GM12878 (cell line): Measurements from ENCODE around the gene ACSF2. TPM values are rescaled to one million over a fixed set of nuclear protein-coding genes. Genes with fewer than 3 reads are reported as not detected.

Experiments
- ATAC-seq: fragments of 200-7000 bp; cut with Tn5 transposase; 3 replicates; pipeline ENCODE4 v1.9.1; 2020; ENCODE audit warnings: mild to moderate bottlenecking, moderate library complexity
- BruUV-seq: library from RNA; stranded (reverse); fragments of 400-500 nt; replicated peaks from 2 replicates; lab custom pipeline; 2021; lab: Mats Ljungman, UMichigan
- CTCF ChIA-PET: fragments of 300-600 bp; sonication (Branson Sonifier 250); formaldehyde crosslinking; extraction: SDS; loops from one replicate; lab custom pipeline; 2021; ENCODE audit warnings: inconsistent platforms; lab: Yijun Ruan, JAX
- POLR2A ChIA-PET: fragments of 350-600 bp; formaldehyde crosslinking; extraction: SDS; loops from one replicate; lab custom pipeline; 2021; ENCODE audit warnings: inconsistent platforms; lab: Charles Lee
- RAD21 ChIA-PET: fragments of 300-600 bp; sonication (Branson Sonifier 250); formaldehyde crosslinking; loops from one replicate; lab custom pipeline; 2023; ENCODE audit warnings: antibody characterized with exemption; ENCODE audit not compliant: unreplicated experiment; lab: Charles Lee
- SMC1A ChIA-PET: fragments of 300-600 bp; sonication (Branson Sonifier 250); formaldehyde crosslinking; loops from one replicate; lab custom pipeline; 2023; ENCODE audit not compliant: unreplicated experiment, uncharacterized antibody; lab: Charles Lee
- DNase-seq: peaks from one replicate; pipeline ENCODE4 v3.0.0-alpha.2; 2011; ENCODE audit warnings: low read depth, low spot score
- FAIRE-seq: peaks from 3 replicates; lab custom pipeline; 2011; peaks lifted over from hg19 to GRCh38; lab: Jason Lieb, UNC
- H2AFZ ChIP-seq: 2 replicates; pipeline ENCODE4 v1.6.0; 2011; ENCODE audit warnings: low read depth, low read length, control low read depth; ENCODE audit not compliant: control insufficient read depth
- H3K27ac ChIP-seq: 2 replicates; pipeline ENCODE4 v1.5.1; 2011; ENCODE audit warnings: control low read depth; ENCODE audit not compliant: control insufficient read depth, insufficient read depth
- H3K27me3 ChIP-seq, 2 experiments: replicated peaks in 1 of 2; 2 replicates each; pipeline versions ENCODE4 v1.6.0 to v1.6.1; 2011; ENCODE audit warnings: low read length in 1 of 2; ENCODE audit not compliant: control insufficient read depth in 2 of 2, insufficient read depth in 2 of 2
- H3K36me3 ChIP-seq, 2 experiments: 2 replicates each; pipeline ENCODE4 v1.5.1; 2011; ENCODE audit warnings: low read length in 1 of 2; ENCODE audit not compliant: control insufficient read depth in 2 of 2, insufficient read depth in 2 of 2
- H3K4me1 ChIP-seq: 2 replicates; pipeline ENCODE4 v1.6.1; 2011; ENCODE audit warnings: mild to moderate bottlenecking, low read length, moderate library complexity, mixed read lengths; ENCODE audit not compliant: control insufficient read depth, insufficient read depth
- H3K4me2 ChIP-seq: 2 replicates; pipeline ENCODE4 v1.6.0; 2011; ENCODE audit warnings: control low read depth; ENCODE audit not compliant: control insufficient read depth, insufficient read depth
- H3K4me3 ChIP-seq: fragments of 200-600 bp; sonication (generic); 2 replicates; pipeline ENCODE4 v1.5.1; 2016
- H3K79me2 ChIP-seq: 2 replicates; pipeline ENCODE4 v1.6.0; 2011; ENCODE audit warnings: low read length; ENCODE audit not compliant: control insufficient read depth, insufficient read depth
- H3K9ac ChIP-seq: 2 replicates; pipeline ENCODE4 v1.8.0; 2011; ENCODE audit warnings: low read length, control low read depth, mixed read lengths; ENCODE audit not compliant: control insufficient read depth, insufficient read depth
- H3K9me3 ChIP-seq: replicated peaks from 3 replicates; pipeline ENCODE4 v1.5.1; 2011; ENCODE audit warnings: mild to moderate bottlenecking, low read length; ENCODE audit not compliant: control insufficient read depth, insufficient read depth
- H4K20me1 ChIP-seq: 2 replicates; pipeline ENCODE4 v1.6.0; 2011; ENCODE audit not compliant: control insufficient read depth, insufficient read depth
- CREB1 ChIP-seq: IDR thresholded peaks from 2 replicates; pipeline ENCODE4 v1.6.1; 2012; ENCODE audit warnings: low read depth, mild to moderate bottlenecking, inconsistent platforms
- DPF2 ChIP-seq: fragments of 450-650 bp; IDR thresholded peaks from 2 replicates; pipeline ENCODE4 v1.6.1; 2017; ENCODE audit warnings: mild to moderate bottlenecking
- EZH2 ChIP-seq: IDR thresholded peaks from 2 replicates; pipeline ENCODE4 v1.6.1; 2012; ENCODE audit warnings: low read depth, mild to moderate bottlenecking, control low read depth, inconsistent platforms, low read length, borderline replicate concordance; ENCODE audit not compliant: control insufficient read depth
- FOXM1 ChIP-seq: IDR thresholded peaks from 2 replicates; pipeline ENCODE4 v1.6.1; 2012; ENCODE audit warnings: low read depth, mild to moderate bottlenecking, inconsistent platforms, low read length, moderate library complexity
- GATAD2B ChIP-seq: fragments of 450-650 bp; conservative IDR thresholded peaks from 2 replicates; pipeline ENCODE4 v1.6.1; 2017; ENCODE audit warnings: low read depth, mild to moderate bottlenecking, moderate library complexity
- HDAC6 ChIP-seq: fragments of 200-600 bp; sonication (generic); IDR thresholded peaks from one replicate; pipeline ENCODE4 v1.8.0; 2017; ENCODE audit warnings: antibody characterized with exemption; ENCODE audit not compliant: unreplicated experiment
- MEF2A ChIP-seq: IDR thresholded peaks from 2 replicates; pipeline ENCODE4 v1.6.1; 2011; ENCODE audit warnings: low read depth, mild to moderate bottlenecking, low read length, moderate library complexity; ENCODE audit not compliant: insufficient read depth
- NBN ChIP-seq: fragments of 450-650 bp; IDR thresholded peaks from 2 replicates; pipeline ENCODE4 v1.6.1; 2016
- POLR2A ChIP-seq: IDR thresholded peaks from 2 replicates; pipeline ENCODE4 v1.6.1; 2011; ENCODE audit warnings: low read depth, mild to moderate bottlenecking, low read length
- POLR2AphosphoS2 ChIP-seq: IDR thresholded peaks from 2 replicates; pipeline ENCODE4 v1.6.1; 2011; ENCODE audit warnings: low read depth, mild to moderate bottlenecking, low read length, improper control_type of control experiment, moderate library complexity
- RAD21 ChIP-seq: IDR thresholded peaks from 2 replicates; pipeline ENCODE4 v1.6.1; 2011; ENCODE audit warnings: mild to moderate bottlenecking, low read depth, low read length, moderate library complexity; ENCODE audit not compliant: insufficient read depth
- RB1 ChIP-seq: fragments of 450-650 bp; formaldehyde crosslinking; IDR thresholded peaks from 2 replicates; pipeline ENCODE4 v1.6.1; 2017; ENCODE audit warnings: mild to moderate bottlenecking, borderline replicate concordance
- SP1 ChIP-seq: IDR thresholded peaks from one replicate; pipeline ENCODE4 v1.6.1; 2011; ENCODE audit warnings: low read depth, low read length
- TBL1XR1 ChIP-seq: IDR thresholded peaks from 2 replicates; pipeline ENCODE4 v1.6.1; 2012; ENCODE audit warnings: low read depth, low read length, improper control_type of control experiment
- TCF3 ChIP-seq: IDR thresholded peaks from 2 replicates; pipeline ENCODE4 v1.6.1; 2012; ENCODE audit warnings: low read depth, mild to moderate bottlenecking, low read length, borderline replicate concordance; ENCODE audit not compliant: insufficient read depth
- ZBED1 ChIP-seq: IDR thresholded peaks from 2 replicates; pipeline ENCODE4 v1.6.1; 2016; ENCODE audit warnings: borderline replicate concordance
- ZNF24 ChIP-seq: fragments of 450-650 bp; IDR thresholded peaks from 2 replicates; pipeline ENCODE4 v1.6.1; 2017; ENCODE audit warnings: antibody characterized with exemption, mild to moderate bottlenecking
- ZNF274 ChIP-seq: IDR thresholded peaks from one replicate; pipeline ENCODE4 v1.8.0; 2011; ENCODE audit not compliant: insufficient read length, insufficient read depth
- WGBS: methylation state at CpG from one replicate; pipeline ENCODE4 v1.1.6; 2016; ENCODE audit warnings: low lambda C conversion rate; ENCODE audit not compliant: insufficient replicate concordance, insufficient coverage; ENCODE audit errors: missing lambda C conversion rate; 5-methylcytosine and 5-hydroxymethylcytosine counted together
- in situ Hi-C: fragments of 300-500 bp; cut with MboI; formaldehyde crosslinking; loops from 9 replicates; pipeline ENCODE4 v1.14.3; 2018; ENCODE audit warnings: mixed read lengths
- intact Hi-C: fragments of 100-400 bp; cut with micrococcal nuclease; formaldehyde crosslinking; loops from one replicate; pipeline ENCODE4 v1.14.2; 2022; ENCODE audit not compliant: unreplicated experiment
- polyA plus RNA-seq, 11 experiments: library from polyadenylated mRNA; depleted of rRNA in 4 of 11; unstranded in 6 of 11; stranded (reverse) in 5 of 11; fragments of >200 nt; fragmentation: Nextera tagmentation in 4 of 11; fragmentation: Illumina TruSeq in 1 of 11; extraction: Ambion mirVana in 4 of 11; extraction: Trizol in 1 of 11; gene quantifications; 1 replicate in 1 of 11; 2 replicates in 10 of 11; pipeline versions ENCODE4 v1.2.1 to v1.2.3, GENCODE V29; 2011 to 2016; ENCODE audit warnings: inconsistent platforms in 2 of 11, missing spikeins in 2 of 11, low read depth in 1 of 11
- total RNA-seq, 4 experiments: library from RNA; depleted of rRNA in 3 of 4; stranded (reverse); fragments of >200 nt in 3 of 4; fragmentation: Illumina TruSeq in 1 of 4; extraction: Trizol in 1 of 4; gene quantifications; 2 replicates each; pipeline versions ENCODE4 v1.2.1 to v1.2.3, GENCODE V29; 2013 to 2021
- TF ChIP-seq, protein P1 (sequence below): fragments of 450-650 bp; IDR thresholded peaks from 2 replicates; pipeline ENCODE4 v1.6.1; 2018; ENCODE audit warnings: borderline replicate concordance, mild to moderate bottlenecking; ENCODE audit not compliant: partially characterized antibody
- TF ChIP-seq, protein P2 (sequence below): fragments of 150-350 bp; IDR thresholded peaks from 2 replicates; pipeline ENCODE4 v1.6.1; 2014; ENCODE audit warnings: mild to moderate bottlenecking, low read depth, low read length

ACSF2 gene
- total and polyA plus RNA-seq, 10 of the 15 experiments (the other 5 are each of a cell fraction or from before 2014, with no cell fraction given) = 7.1 to 32.8 (median 16.8) TPM

DNA sequence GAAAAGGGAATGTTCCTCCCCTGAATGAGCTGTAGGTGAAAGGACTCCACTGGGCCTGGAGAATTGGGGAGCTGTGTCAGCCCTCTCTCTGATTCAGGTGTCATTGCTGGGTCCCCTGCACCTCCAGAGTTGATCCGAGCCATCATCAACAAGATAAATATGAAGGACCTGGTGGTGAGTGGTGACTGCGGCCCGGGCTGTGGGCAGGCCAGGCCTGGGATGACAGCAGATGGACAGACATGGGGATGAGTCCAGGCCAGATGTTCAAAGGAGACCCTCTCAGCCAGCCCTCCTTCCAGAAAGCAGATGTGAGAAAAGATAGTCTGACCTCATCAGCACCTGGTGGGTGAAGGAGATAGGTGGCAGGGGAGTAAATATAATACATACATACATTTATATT lies 38.1 kb downstream of the ACSF2 start:
- peaks cover 0 to 3% of the 10 kb centered on the region in 2 experiments; a peak in 2 of 4 replicates for H3K27me3 ChIP-seq
- intact Hi-C loops (no loop called here), in situ Hi-C loops (no loop called here)
- ChIA-PET SMC1A (no interaction called here), CTCF (interaction anchor here (1.0 to 1.7 kb wide), 2 partner anchors 14 to 67 kb away, joined by 4 to 7 read pairs; partner anchors contain the start of genes LRRC59 and RSAD1), POLR2A (no interaction called here), RAD21 (no interaction called here)
- no peaks in the 10 kb centered on the region for H4K20me1 ChIP-seq
- ATAC-seq = no peak
- no peak overlapping the region for H3K4me2 ChIP-seq
- no peak overlapping the region for H3K27ac ChIP-seq
- TF ChIP-seq SP1 (no peak), POLR2AphosphoS2 (no peak), RB1 (no peak), DPF2 (no peak), GATAD2B (no peak), ZBED1 (no peak), CREB1 (no peak), ZNF24 (no peak), NBN (no peak), TCF3 (no peak), EZH2 (no peak), MEF2A (no peak), FOXM1 (no peak), RAD21 (no peak), TBL1XR1 (no peak), ZNF274 (no peak), POLR2A (no peak), HDAC6 (no peak)
- TF ChIP-seq, protein P1, sequence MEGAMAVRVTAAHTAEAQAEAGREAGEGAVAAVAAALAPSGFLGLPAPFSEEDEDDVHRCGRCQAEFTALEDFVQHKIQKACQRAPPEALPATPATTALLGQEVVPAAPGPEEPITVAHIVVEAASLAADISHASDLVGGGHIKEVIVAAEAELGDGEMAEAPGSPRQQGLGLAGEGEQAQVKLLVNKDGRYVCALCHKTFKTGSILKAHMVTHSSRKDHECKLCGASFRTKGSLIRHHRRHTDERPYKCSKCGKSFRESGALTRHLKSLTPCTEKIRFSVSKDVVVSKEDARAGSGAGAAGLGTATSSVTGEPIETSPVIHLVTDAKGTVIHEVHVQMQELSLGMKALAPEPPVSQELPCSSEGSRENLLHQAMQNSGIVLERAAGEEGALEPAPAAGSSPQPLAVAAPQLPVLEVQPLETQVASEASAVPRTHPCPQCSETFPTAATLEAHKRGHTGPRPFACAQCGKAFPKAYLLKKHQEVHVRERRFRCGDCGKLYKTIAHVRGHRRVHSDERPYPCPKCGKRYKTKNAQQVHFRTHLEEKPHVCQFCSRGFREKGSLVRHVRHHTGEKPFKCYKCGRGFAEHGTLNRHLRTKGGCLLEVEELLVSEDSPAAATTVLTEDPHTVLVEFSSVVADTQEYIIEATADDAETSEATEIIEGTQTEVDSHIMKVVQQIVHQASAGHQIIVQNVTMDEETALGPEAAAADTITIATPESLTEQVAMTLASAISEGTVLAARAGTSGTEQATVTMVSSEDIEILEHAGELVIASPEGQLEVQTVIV = no peak
- TF ChIP-seq, protein P2, sequence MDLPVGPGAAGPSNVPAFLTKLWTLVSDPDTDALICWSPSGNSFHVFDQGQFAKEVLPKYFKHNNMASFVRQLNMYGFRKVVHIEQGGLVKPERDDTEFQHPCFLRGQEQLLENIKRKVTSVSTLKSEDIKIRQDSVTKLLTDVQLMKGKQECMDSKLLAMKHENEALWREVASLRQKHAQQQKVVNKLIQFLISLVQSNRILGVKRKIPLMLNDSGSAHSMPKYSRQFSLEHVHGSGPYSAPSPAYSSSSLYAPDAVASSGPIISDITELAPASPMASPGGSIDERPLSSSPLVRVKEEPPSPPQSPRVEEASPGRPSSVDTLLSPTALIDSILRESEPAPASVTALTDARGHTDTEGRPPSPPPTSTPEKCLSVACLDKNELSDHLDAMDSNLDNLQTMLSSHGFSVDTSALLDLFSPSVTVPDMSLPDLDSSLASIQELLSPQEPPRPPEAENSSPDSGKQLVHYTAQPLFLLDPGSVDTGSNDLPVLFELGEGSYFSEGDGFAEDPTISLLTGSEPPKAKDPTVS = no peak
- DNase-seq = no peak
- H3K4me1 ChIP-seq = no peaks in the 10 kb centered on the region
- no peaks in the 10 kb centered on the region for H3K79me2 ChIP-seq
- no peaks in the 10 kb centered on the region for H3K36me3 ChIP-seq
- WGBS = 58% methylated on average over 3 of the region's 3 CpGs
- H3K9me3 ChIP-seq = no peaks in the 10 kb centered on the region
- H3K9ac ChIP-seq = no peak overlapping the region
- no peak overlapping the region for H2AFZ ChIP-seq
- no TSS peak for BruUV-seq
- no peak overlapping the region for H3K4me3 ChIP-seq
- no peak for FAIRE-seq
